ENCODE measurements around the gene LRP1-AS. TPM values are rescaled to one million over a fixed set of nuclear protein-coding genes. Genes with fewer than 3 reads are reported as not detected.

LRP1-AS gene
- total RNA-seq, 4 donors from 2014 or later = not detected

GRCh38 chr12:57190037-57190436 is 42.6 kb upstream of the LRP1-AS start:
- Histone ChIP-seq H3K4me3 (no peak overlapping the region), H3K4me1 (peaks cover 0 to 6% (median 0%) of the 10 kb centered on the region in 4 donors), H3K36me3 (peaks cover 4 to 100% (median 26%) of the 10 kb centered on the region in 3 donors), H3K27ac (no peak overlapping the region), H3K9me3 (no peaks in the 10 kb centered on the region), H3K27me3 (no peaks in the 10 kb centered on the region)
- TF ChIP-seq EP300 (IDR thresholded peaks at IDR 0.05) = no peak
- no peak for TF ChIP-seq POLR2A (IDR thresholded peaks at IDR 0.05)
- TF ChIP-seq CTCF (IDR thresholded peaks at IDR 0.05) = no peak
- no peak for DNase-seq (ENCODE audit: low spot score in 2 of 2)
- 76 to 80% methylated on average over 6 of the region's 6 CpGs for WGBS, 2 donors

- peaks cover 0 to 6% (median 0%) of the 10 kb centered on the region in 4 donors for H3K4me1 ChIP-seq
- no peak overlapping the region for H3K4me3 ChIP-seq
- no peak overlapping the region for H3K27ac ChIP-seq
- DNase-seq (ENCODE audit: low spot score in 2 of 2) = no peak
- no peaks in the 10 kb centered on the region for H3K9me3 ChIP-seq
- no peaks in the 10 kb centered on the region for H3K27me3 ChIP-seq
- TF ChIP-seq CTCF (IDR thresholded peaks at IDR 0.05) = no peak
- no peak for TF ChIP-seq EP300 (IDR thresholded peaks at IDR 0.05)
- TF ChIP-seq POLR2A (IDR thresholded peaks at IDR 0.05) = no peak
- 57 to 75% methylated on average over 8 of the region's 8 CpGs for WGBS, 2 donors
- H3K36me3 ChIP-seq = peaks cover 4 to 100% (median 16%) of the 10 kb centered on the region in 3 donors
Observed at GRCh38 chr12:57188090-57188425, 40.6 kb upstream of the LRP1-AS start.

GRCh38 chr12:57187222-57188089 is 40.0 kb upstream of the LRP1-AS start:
- H3K9me3 ChIP-seq = no peaks in the 10 kb centered on the region
- no peak overlapping the region for H3K4me3 ChIP-seq
- 57 to 61% methylated on average over 13 to 21 of the region's 21 CpGs for whole genome bisulfite sequencing, 2 donors
- no peak for DNase-seq (ENCODE audit: low spot score in 2 of 2)
- TF ChIP-seq CTCF (IDR thresholded peaks at IDR 0.05) (no peak), EP300 (IDR thresholded peaks at IDR 0.05) (no peak), POLR2A (IDR thresholded peaks at IDR 0.05) (no peak)
- peaks cover 0 to 9% (median 0%) of the 10 kb centered on the region in 4 donors for H3K4me1 ChIP-seq
- H3K27ac ChIP-seq = no peak overlapping the region
- peaks cover 4 to 94% (median 11%) of the 10 kb centered on the region in 3 donors for H3K36me3 ChIP-seq
- no peaks in the 10 kb centered on the region for H3K27me3 ChIP-seq

- peaks cover 4 to 93% (median 8%) of the 10 kb centered on the region in 3 donors for H3K36me3 ChIP-seq
- H3K4me3 ChIP-seq = no peak overlapping the region
- DNase-seq (ENCODE audit: low spot score in 2 of 2) = no peak
- no peaks in the 10 kb centered on the region for H3K9me3 ChIP-seq
- peaks cover 0 to 20% (median 0%) of the 10 kb centered on the region in 4 donors for H3K4me1 ChIP-seq
- no peak for TF ChIP-seq EP300 (IDR thresholded peaks at IDR 0.05)
- no peak for TF ChIP-seq POLR2A (IDR thresholded peaks at IDR 0.05)
- TF ChIP-seq CTCF (IDR thresholded peaks at IDR 0.05) = no peak
- no peaks in the 10 kb centered on the region for H3K27me3 ChIP-seq
- no peak overlapping the region for H3K27ac ChIP-seq
- 84 to 86% methylated on average over 12 of the region's 12 CpGs for WGBS, 2 donors
Observed at GRCh38 chr12:57185906-57186508, 38.6 kb upstream of the LRP1-AS start.

GRCh38 chr12:57185403-57185802 is 38.0 kb upstream of the LRP1-AS start:
- peaks cover 0 to 25% (median 0%) of the 10 kb centered on the region in 4 donors for H3K4me1 ChIP-seq
- 87 to 88% methylated on average over 24 to 25 of the region's 25 CpGs for WGBS, 2 donors
- no peak overlapping the region for H3K27ac ChIP-seq
- H3K4me3 ChIP-seq = no peak overlapping the region
- no peaks in the 10 kb centered on the region for H3K27me3 ChIP-seq
- DNase-seq (ENCODE audit: low spot score in 2 of 2) = no peak
- peaks cover 4 to 93% (median 12%) of the 10 kb centered on the region in 3 donors for H3K36me3 ChIP-seq
- no peaks in the 10 kb centered on the region for H3K9me3 ChIP-seq
- TF ChIP-seq POLR2A (IDR thresholded peaks at IDR 0.05) (no peak), EP300 (IDR thresholded peaks at IDR 0.05) (no peak), CTCF (IDR thresholded peaks at IDR 0.05) (no peak)

All from tibial nerve (tissue), 4 donors.